ENCODE measurements around the gene PRPF8. TPM values are rescaled to one million over a fixed set of nuclear protein-coding genes. Genes with fewer than 3 reads are reported as not detected.

PRPF8 gene
- total RNA-seq, 1 donor from 2014 or later, result 137 TPM

GRCh38 chr17:1626333-1626732 lies 58.3 kb downstream of the PRPF8 start:
- DNase-seq, result no peak

GRCh38 chr17:1625581-1625980 lies 59.1 kb downstream of the PRPF8 start:
- no peak for DNase-seq

DNA sequence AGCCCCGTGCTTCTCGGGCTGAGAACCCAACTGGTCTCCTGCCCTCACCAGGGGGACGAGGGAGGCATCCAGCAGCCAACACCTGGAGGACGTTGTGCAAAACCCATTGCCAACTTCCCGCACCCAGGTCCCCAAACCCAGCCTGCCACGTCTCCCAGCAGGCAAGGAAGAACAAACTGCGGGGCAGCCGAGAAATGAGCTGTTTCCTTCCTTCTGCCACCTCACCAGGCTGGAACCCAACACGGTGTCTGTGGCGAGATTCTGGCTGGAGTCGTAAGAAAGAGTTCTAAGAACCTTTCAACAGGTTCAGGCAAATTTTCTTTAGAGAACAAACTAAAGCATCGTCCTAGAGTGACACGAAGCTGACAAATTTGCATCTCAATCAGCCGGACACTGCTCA lies 59.6 kb downstream of the PRPF8 start:
- no peak for DNase-seq

DNA sequence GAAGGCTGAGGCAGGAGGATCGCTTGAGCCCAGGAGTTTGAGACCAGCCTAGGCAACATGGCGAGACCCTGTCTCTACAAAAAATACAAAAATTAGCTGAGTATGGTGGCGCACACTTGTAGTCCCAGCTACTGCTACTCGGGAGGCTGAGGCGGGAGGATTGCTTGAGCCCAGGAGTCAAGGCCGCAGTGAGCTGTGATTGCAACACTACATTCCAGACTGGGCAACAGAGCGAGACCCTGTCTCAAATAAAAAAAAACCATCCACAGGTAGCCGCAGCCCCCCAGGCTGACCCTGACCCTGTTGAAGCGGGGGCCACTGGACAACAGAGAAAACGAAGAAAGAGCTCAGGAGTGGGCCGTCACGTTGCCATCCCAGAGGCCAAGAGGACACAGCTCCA lies 60.0 kb downstream of the PRPF8 start:
- DNase-seq, result no peak

- DNase-seq, result no peak
Measured at GRCh38 chr17:1623057-1623630, 61.5 kb downstream of the PRPF8 start.

DNA sequence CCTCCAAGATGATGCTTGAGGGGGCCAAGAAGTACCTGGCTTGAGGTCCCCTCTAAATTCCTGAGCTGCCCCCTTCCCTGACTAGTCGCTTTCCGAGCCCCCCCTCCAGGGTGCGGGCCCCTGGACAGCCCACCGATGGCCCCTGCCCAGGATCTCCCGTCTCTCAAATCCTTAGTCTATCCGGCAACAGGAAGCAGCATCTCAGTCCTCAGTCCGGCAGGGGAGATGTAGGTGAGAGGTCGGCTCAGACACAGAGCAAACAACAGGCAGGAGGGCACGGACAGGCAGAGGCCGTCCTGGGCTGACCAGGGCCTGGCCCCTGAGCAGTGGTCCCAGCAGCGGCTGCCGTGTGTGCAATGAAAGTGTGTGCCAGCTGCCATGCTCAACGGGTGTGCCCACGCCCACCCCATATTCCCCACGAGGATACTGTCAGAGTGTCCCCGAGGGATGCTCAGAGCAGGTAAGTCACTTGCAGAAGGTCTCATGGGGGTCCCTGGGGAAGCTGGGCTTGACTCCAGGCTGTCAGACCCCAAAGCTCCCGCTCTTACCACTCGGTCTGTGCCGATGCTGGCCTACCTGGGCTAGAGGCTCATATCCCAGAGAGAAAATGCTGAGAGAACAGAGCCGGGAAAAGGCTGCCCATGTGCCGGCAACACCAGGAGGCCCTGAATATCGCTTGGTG lies 63.3 kb downstream of the PRPF8 start:
- no peak for DNase-seq

DNA sequence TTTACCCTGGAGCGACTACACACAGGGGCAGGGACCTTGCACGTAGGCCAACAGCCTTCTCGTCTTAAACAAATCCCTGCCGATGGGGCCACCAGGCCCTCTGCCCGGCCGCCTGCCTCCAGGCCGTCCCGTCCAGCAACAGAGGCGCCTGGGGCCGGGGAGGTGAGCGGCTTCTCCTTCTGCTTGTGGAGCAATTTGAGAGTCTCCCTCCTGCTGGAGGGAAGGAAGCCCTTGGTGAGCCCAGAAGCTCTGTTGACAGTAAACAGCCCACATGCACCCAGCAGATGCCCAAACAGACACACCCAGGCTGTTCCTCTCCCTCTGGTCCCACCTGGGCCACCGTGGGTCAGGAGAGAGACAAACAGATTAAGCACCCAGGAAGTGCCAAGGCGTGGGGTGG lies 64.2 kb downstream of the PRPF8 start:
- no peak for DNase-seq

- DNase-seq, result no peak
Measured at GRCh38 chr17:1617620-1618174, 67.0 kb downstream of the PRPF8 start.

DNA sequence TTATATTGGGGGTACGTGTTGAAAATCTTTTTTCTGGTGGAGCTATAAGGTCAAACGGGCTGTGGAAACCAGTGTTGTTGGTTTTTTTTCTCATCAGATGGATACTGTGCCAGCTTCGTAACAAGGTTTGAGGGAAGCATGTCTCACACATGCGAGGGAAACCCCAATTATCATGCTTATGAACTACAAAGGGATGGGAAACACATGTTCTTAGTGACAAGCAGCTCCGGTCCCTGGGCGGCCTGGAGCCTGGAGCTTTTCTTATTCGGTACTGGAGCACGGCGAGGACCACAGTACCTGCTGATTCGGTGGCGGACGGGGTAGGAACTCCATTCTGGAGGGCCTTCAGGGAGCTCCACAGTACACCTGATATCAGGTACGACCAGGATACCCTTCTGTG lies 68.6 kb downstream of the PRPF8 start:
- no peak for DNase-seq

GRCh38 chr17:1612400-1612799 lies 72.3 kb downstream of the PRPF8 start:
- no peak for DNase-seq

DNA sequence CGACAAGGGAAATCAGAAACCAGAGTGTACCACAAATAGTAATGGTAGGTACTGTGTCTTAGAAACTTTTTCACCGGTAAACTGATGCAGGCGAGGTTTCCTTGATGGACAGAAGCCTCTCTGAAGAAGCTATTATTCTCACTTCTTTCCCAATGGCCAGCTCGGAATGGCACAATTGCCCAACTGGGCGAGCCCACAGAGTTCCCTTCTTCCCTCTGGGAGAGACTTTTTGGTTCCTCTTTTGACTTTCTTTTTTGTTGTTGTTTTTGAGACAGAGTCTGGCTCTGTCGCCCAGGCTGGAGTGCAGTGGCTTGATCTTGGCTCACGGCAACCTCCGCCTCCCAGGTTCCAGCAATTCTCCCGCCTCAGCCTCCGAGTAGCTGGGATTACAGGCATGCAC lies 73.0 kb downstream of the PRPF8 start:
- DNase-seq, result no peak

GRCh38 chr17:1608676-1609075 lies 76.0 kb downstream of the PRPF8 start:
- DNase-seq, result no peak

- DNase-seq, result no peak
Measured at GRCh38 chr17:1607971-1608320, 76.7 kb downstream of the PRPF8 start.

GRCh38 chr17:1606352-1606985 lies 78.2 kb downstream of the PRPF8 start:
- no peak for DNase-seq

DNA sequence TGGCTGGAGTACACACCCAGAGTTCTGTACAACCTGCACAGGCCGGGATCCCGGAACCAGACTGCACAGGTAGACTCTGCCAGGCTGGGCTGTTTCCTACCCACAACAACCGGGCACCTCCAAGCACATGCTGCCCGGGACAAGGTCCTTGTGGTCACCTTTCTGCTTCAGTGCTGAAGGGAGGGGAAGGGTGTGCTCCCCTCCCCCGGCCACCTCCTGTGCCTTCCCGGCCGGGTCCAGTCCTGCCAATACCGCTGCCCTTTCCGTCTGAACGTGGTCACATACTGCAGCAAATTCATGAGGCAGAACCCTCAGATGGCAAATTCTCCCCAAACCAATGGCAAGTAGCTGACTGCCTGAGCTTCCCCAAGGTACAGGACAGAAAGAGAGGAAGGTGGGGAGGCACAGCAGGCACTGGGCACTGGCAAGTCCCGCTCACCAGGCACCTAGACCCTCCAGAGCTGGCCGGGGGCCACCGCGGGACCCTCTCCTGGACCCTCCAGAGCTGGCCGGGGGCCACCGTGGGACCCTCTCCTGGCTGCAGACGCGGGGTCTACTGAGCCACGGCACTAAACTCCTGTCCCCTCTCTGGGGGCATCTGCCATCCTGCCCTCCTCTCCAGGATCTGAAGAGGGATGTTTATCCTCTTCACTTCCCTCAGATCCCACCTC lies 78.9 kb downstream of the PRPF8 start:
- no peak for DNase-seq

GRCh38 chr17:1604831-1605528 lies 79.7 kb downstream of the PRPF8 start:
- DNase-seq, result peak; percentile 40

- no peak for DNase-seq
Measured at GRCh38 chr17:1601571-1601970, 83.1 kb downstream of the PRPF8 start.

Small RNAs within 50 kb of the gene (small RNA-seq; reads per million reads assigned to genes)
- not detected for gene RN7SL105P (ENCODE audit: low replicate concordance)

Other genes with a start within 250 kb of the PRPF8 start
- gene CRK, start 228.6 kb downstream of the PRPF8 start, total RNA-seq, result 75.4 TPM
- gene MYO1C, start 192.2 kb downstream of the PRPF8 start, total RNA-seq, result 120 TPM
- gene INPP5K, start 168.3 kb downstream of the PRPF8 start, total RNA-seq, result 50.7 TPM
- 28.3 TPM for gene PITPNA, start 122.1 kb downstream of the PRPF8 start, total RNA-seq
- gene SLC43A2, start 56.0 kb downstream of the PRPF8 start, total RNA-seq, result 9.2 TPM
- gene SCARF1, start 39.1 kb downstream of the PRPF8 start, total RNA-seq, result 17.1 TPM
- gene RILP, start 35.0 kb downstream of the PRPF8 start, total RNA-seq, result 18.2 TPM
- 4.3 TPM for gene TLCD2, start 25.5 kb upstream of the PRPF8 start, total RNA-seq
- gene WDR81, start 39.8 kb upstream of the PRPF8 start, total RNA-seq, result 19.4 TPM
- gene SERPINF2, start 58.0 kb upstream of the PRPF8 start, total RNA-seq, result not detected
- gene SERPINF1, start 77.2 kb upstream of the PRPF8 start, total RNA-seq, result 355 TPM
- 16.1 TPM for gene SMYD4, start 145.0 kb upstream of the PRPF8 start, total RNA-seq
- gene RPA1, start 145.1 kb upstream of the PRPF8 start, total RNA-seq, result 40.5 TPM